HG03457 (cell line): ENCODE data around the gene CACNA2D3.
"Not testable (repeated sequence)": the region's sequence is repeated elsewhere in the genome, so short reads cannot be mapped to it uniquely, and the experiment has no call there.

Experiments
- ATAC-seq: cut with Tn5 transposase; IDR thresholded peaks from one replicate; pipeline ENCODE4 v1.9.1; 2021; ENCODE audit warnings: moderate number of reproducible peaks; ENCODE audit not compliant: unreplicated experiment

The CACNA2D3 gene

GRCh38 chr3:54437271-54437670 is 314.9 kb downstream of the CACNA2D3 start:
- no peak for ATAC-seq

- ATAC-seq, result no peak
These were observed 321.3 kb downstream of the CACNA2D3 start for GRCh38 chr3:54443561-54444161.

GRCh38 chr3:54445630-54446029 is 323.3 kb downstream of the CACNA2D3 start:
- no peak for ATAC-seq

- no peak for ATAC-seq
These were observed 325.1 kb downstream of the CACNA2D3 start for GRCh38 chr3:54447427-54447826.

- ATAC-seq, result no peak
These were observed 332.5 kb downstream of the CACNA2D3 start for GRCh38 chr3:54454806-54455205.

- ATAC-seq, result no peak
These were observed 336.0 kb downstream of the CACNA2D3 start for GRCh38 chr3:54458357-54458756.

GRCh38 chr3:54464554-54464953 is 342.2 kb downstream of the CACNA2D3 start:
- not testable (repeated sequence) for ATAC-seq

GRCh38 chr3:54476891-54477290 is 354.5 kb downstream of the CACNA2D3 start:
- ATAC-seq, result no peak

GRCh38 chr3:54481606-54482365 is 359.4 kb downstream of the CACNA2D3 start:
- no peak for ATAC-seq

GRCh38 chr3:54484334-54484733 is 362.0 kb downstream of the CACNA2D3 start:
- ATAC-seq, result no peak

- ATAC-seq, result no peak
These were observed 364.0 kb downstream of the CACNA2D3 start for GRCh38 chr3:54486317-54486716.

- no peak for ATAC-seq
These were observed 365.9 kb downstream of the CACNA2D3 start for GRCh38 chr3:54488297-54488696.

- ATAC-seq, result no peak
These were observed 371.9 kb downstream of the CACNA2D3 start for GRCh38 chr3:54494209-54494608.

GRCh38 chr3:54506603-54507002 is 384.3 kb downstream of the CACNA2D3 start:
- no peak for ATAC-seq

- no peak for ATAC-seq
These were observed 385.6 kb downstream of the CACNA2D3 start for GRCh38 chr3:54507876-54508460.

GRCh38 chr3:54510506-54510905 is 388.2 kb downstream of the CACNA2D3 start:
- ATAC-seq, result no peak

GRCh38 chr3:54511766-54512365 is 389.5 kb downstream of the CACNA2D3 start:
- ATAC-seq, result no peak

- ATAC-seq, result no peak
These were observed 391.7 kb downstream of the CACNA2D3 start for GRCh38 chr3:54514006-54514405.

GRCh38 chr3:54514416-54514815 is 392.1 kb downstream of the CACNA2D3 start:
- ATAC-seq, result no peak

- ATAC-seq, result no peak
These were observed 393.3 kb downstream of the CACNA2D3 start for GRCh38 chr3:54515441-54516213.

GRCh38 chr3:54517424-54517823 is 395.1 kb downstream of the CACNA2D3 start:
- no peak for ATAC-seq
